Ishikawa (cell line): Measurements from ENCODE around the gene PRR20G.

ENCODE experiments used
- CEBPB ChIP-seq: IDR thresholded peaks from 2 replicates; pipeline ENCODE4 v1.6.1; 2012
- FOXM1 ChIP-seq: IDR thresholded peaks from 2 replicates; pipeline ENCODE4 v1.6.1; 2012; ENCODE audit warnings: low read depth, borderline replicate concordance
- MAX ChIP-seq: IDR thresholded peaks from 2 replicates; pipeline ENCODE4 v1.6.1; 2012
- TAF1 ChIP-seq: IDR thresholded peaks from 2 replicates; pipeline ENCODE4 v1.6.1; 2012; ENCODE audit warnings: low read depth, mild to moderate bottlenecking

- TF ChIP-seq FOXM1 (no peak), MAX (no peak), CEBPB (no peak), TAF1 (no peak)
These were observed 49.2 kb downstream of the PRR20G start for GRCh38 chr3:127238602-127239001.
